ENCODE data around the gene FANCC. TPM values are rescaled to one million over a fixed set of nuclear protein-coding genes. Genes with fewer than 3 reads are reported as not detected.

FANCC gene
- total and polyA plus RNA-seq, 2 of the 8 experiments (the other 6 are each of a cell fraction or from before 2014, with no cell fraction given), result 7.8 to 15.2 TPM

- no peak for TF ChIP-seq CHD7 (IDR thresholded peaks at IDR 0.05; ENCODE audit: insufficient replicate concordance, low read length)
- no peak for TF ChIP-seq NRF1 (IDR thresholded peaks at IDR 0.05; ENCODE audit: low read depth, low read length)
- TF ChIP-seq CREB1 (IDR thresholded peaks at IDR 0.05), result no peak
- no peak for TF ChIP-seq BACH1 (IDR thresholded peaks at IDR 0.05; ENCODE audit: low read length)
These were observed 209.5 kb downstream of the FANCC start (continued) for GRCh38 chr9:95107976-95108375.
